ENCODE measurements around the gene TNPO1. TPM values are rescaled to one million over a fixed set of nuclear protein-coding genes. Genes with fewer than 3 reads are reported as not detected.

TNPO1 gene
- total and polyA plus RNA-seq, 2 experiments from 2014 or later = 40.4 to 195 TPM

GRCh38 chr5:72957337-72957736 lies 140.9 kb downstream of the TNPO1 start:
- H3K4me3 ChIP-seq = peak overlapping the region; percentile 73
- no peaks in the 10 kb centered on the region for H3K27me3 ChIP-seq
- H3K4me1 ChIP-seq (ENCODE audit: low read depth) = peaks cover 8% of the 10 kb centered on the region
- H3K36me3 ChIP-seq = no peaks in the 10 kb centered on the region
- TF ChIP-seq CTCF (IDR thresholded peaks at IDR 0.05; ENCODE audit: low read depth, low read length) = no peak
- no peak for DNase-seq (ENCODE audit: low read depth in 1 of 2, low spot score in 1 of 2)
- peak overlapping the region; percentile 88 for H3K27ac ChIP-seq
- no peaks in the 10 kb centered on the region for H3K9me3 ChIP-seq (ENCODE audit: low read depth)

GRCh38 chr5:72959257-72959656 lies 142.8 kb downstream of the TNPO1 start:
- Histone ChIP-seq H3K27ac (no peak overlapping the region), H3K4me1 (ENCODE audit: low read depth) (peaks cover 8% of the 10 kb centered on the region), H3K4me3 (no peak overlapping the region), H3K9me3 (ENCODE audit: low read depth) (no peaks in the 10 kb centered on the region), H3K36me3 (no peaks in the 10 kb centered on the region), H3K27me3 (no peaks in the 10 kb centered on the region)
- no peak for DNase-seq (ENCODE audit: low read depth in 1 of 2, low spot score in 1 of 2)
- no peak for TF ChIP-seq CTCF (IDR thresholded peaks at IDR 0.05; ENCODE audit: low read depth, low read length)

Other genes starting within 250 kb of the TNPO1 start
- 6.6 and 7.5 TPM in 2 replicates for gene FCHO2, start 139.4 kb downstream of the TNPO1 start, total RNA-seq
- 6.9 and 9.5 TPM in 2 replicates for gene FCHO2, start 139.4 kb downstream of the TNPO1 start, polyA plus RNA-seq